IPS DF 6.9 (cell line): ENCODE measurements around the gene FOXS1.

Experiments used
- DNase-seq: peaks from one replicate; pipeline ENCODE4 v3.0.0-alpha.2; 2013; ENCODE audit warnings: low read depth, low spot score
- H3K27ac ChIP-seq: one replicate; pipeline ENCODE4 v1.5.1; 2013; ENCODE audit warnings: low read length, control low read depth
- H3K27me3 ChIP-seq: 2 replicates; pipeline ENCODE4 v1.6.1; 2013; ENCODE audit warnings: mild to moderate bottlenecking, low read length; ENCODE audit not compliant: control insufficient read depth, insufficient read depth
- H3K36me3 ChIP-seq: 2 replicates; pipeline ENCODE4 v1.6.1; 2013; ENCODE audit warnings: low read length; ENCODE audit not compliant: control insufficient read depth, insufficient read depth
- H3K4me1 ChIP-seq: 2 replicates; pipeline ENCODE4 v1.6.1; 2013; ENCODE audit warnings: low read length; ENCODE audit not compliant: control insufficient read depth, insufficient read depth
- H3K4me3 ChIP-seq: 2 replicates; pipeline ENCODE4 v1.5.1; 2013; ENCODE audit warnings: mild to moderate bottlenecking, low read length
- H3K9me3 ChIP-seq: 2 replicates; pipeline ENCODE4 v1.6.1; 2013; ENCODE audit warnings: low read length, inconsistent platforms; ENCODE audit not compliant: control insufficient read depth, insufficient read depth
- WGBS: extraction: QIAGEN DNeasy Blood & Tissue Kit; methylation state at CpG from one replicate; pipeline ENCODE4 v1.1.7; 2013; ENCODE audit warnings: mixed read lengths, missing lambda C conversion rate; ENCODE audit not compliant: insufficient read length, insufficient coverage; 5-methylcytosine and 5-hydroxymethylcytosine counted together

FOXS1 gene

GRCh38 chr20:31839782-31840487, 5.5 kb downstream of the FOXS1 start:
- no peaks in the 10 kb centered on the region for H3K9me3 ChIP-seq
- DNase-seq, result no peak
- no peaks in the 10 kb centered on the region for H3K27me3 ChIP-seq
- peaks cover 8% of the 10 kb centered on the region for H3K4me1 ChIP-seq
- no CpG with 5 or more reads among the region's 5 CpGs for WGBS
- no peak overlapping the region for H3K27ac ChIP-seq
- H3K36me3 ChIP-seq, result no peaks in the 10 kb centered on the region
- H3K4me3 ChIP-seq, result no peak overlapping the region

- Histone ChIP-seq H3K4me1 (peaks cover 8% of the 10 kb centered on the region), H3K9me3 (no peaks in the 10 kb centered on the region), H3K27me3 (no peaks in the 10 kb centered on the region), H3K4me3 (no peak overlapping the region), H3K27ac (no peak overlapping the region), H3K36me3 (no peaks in the 10 kb centered on the region)
- DNase-seq, result no peak
- WGBS, result no CpG with 5 or more reads among the region's 9 CpGs
Measured at GRCh38 chr20:31838646-31839292, 6.6 kb downstream of the FOXS1 start.

- H3K27ac ChIP-seq, result no peak overlapping the region
- H3K36me3 ChIP-seq, result no peaks in the 10 kb centered on the region
- peaks cover 10% of the 10 kb centered on the region for H3K4me1 ChIP-seq
Measured at GRCh38 chr20:31837896-31838397, 7.5 kb downstream of the FOXS1 start.

GRCh38 chr20:31836853-31837608, 8.4 kb downstream of the FOXS1 start:
- Histone ChIP-seq H3K9me3 (no peaks in the 10 kb centered on the region), H3K27me3 (no peaks in the 10 kb centered on the region), H3K4me1 (peaks cover 5% of the 10 kb centered on the region; the same call in 1 of the 2 replicates), H3K36me3 (no peaks in the 10 kb centered on the region), H3K4me3 (no peak overlapping the region), H3K27ac (no peak overlapping the region)
- no peak for DNase-seq
- no CpG with 5 or more reads among the region's 5 CpGs for WGBS

More at GRCh38 chr20:31837896-31838397, 7.5 kb downstream of the FOXS1 start:
- Histone ChIP-seq H3K27me3 (no peaks in the 10 kb centered on the region), H3K4me3 (no peak overlapping the region), H3K9me3 (no peaks in the 10 kb centered on the region)
- WGBS, result no CpG with 5 or more reads among the region's 3 CpGs
- no peak for DNase-seq

GRCh38 chr20:31835977-31836852, 9.2 kb downstream of the FOXS1 start:
- Histone ChIP-seq H3K27ac (no peak overlapping the region), H3K4me3 (no peak overlapping the region), H3K36me3 (no peaks in the 10 kb centered on the region), H3K9me3 (no peaks in the 10 kb centered on the region), H3K4me1 (peaks cover 4% of the 10 kb centered on the region; the same call in 1 of the 2 replicates), H3K27me3 (no peaks in the 10 kb centered on the region)
- WGBS, result no CpG with 5 or more reads among the region's 14 CpGs
- no peak for DNase-seq

- H3K4me3 ChIP-seq, result no peak overlapping the region
- no peaks in the 10 kb centered on the region for H3K9me3 ChIP-seq
- no peak for DNase-seq
- WGBS, result no CpG with 5 or more reads among the region's 9 CpGs
- H3K27me3 ChIP-seq, result no peaks in the 10 kb centered on the region
- no peaks in the 10 kb centered on the region for H3K36me3 ChIP-seq
- peaks cover 3% of the 10 kb centered on the region; the same call in 1 of the 2 replicates for H3K4me1 ChIP-seq
- no peak overlapping the region for H3K27ac ChIP-seq
Measured at GRCh38 chr20:31835554-31835953, 9.8 kb downstream of the FOXS1 start.

- DNase-seq, result no peak
- H3K27ac ChIP-seq, result no peak overlapping the region
- no peaks in the 10 kb centered on the region for H3K27me3 ChIP-seq
- H3K4me3 ChIP-seq, result no peak overlapping the region
- no CpG with 5 or more reads among the region's 20 CpGs for WGBS
- H3K4me1 ChIP-seq, result peaks cover 3% of the 10 kb centered on the region; the same call in 1 of the 2 replicates
- no peaks in the 10 kb centered on the region for H3K36me3 ChIP-seq
- no peaks in the 10 kb centered on the region for H3K9me3 ChIP-seq
Measured at GRCh38 chr20:31833931-31834521, 11.4 kb downstream of the FOXS1 start.

GRCh38 chr20:31833130-31833930, 12.1 kb downstream of the FOXS1 start:
- no CpG with 5 or more reads among the region's 14 CpGs for WGBS
- H3K27ac ChIP-seq, result no peak overlapping the region
- peak; percentile 78 for DNase-seq

GRCh38 chr20:31831771-31832306, 13.6 kb downstream of the FOXS1 start:
- Histone ChIP-seq H3K27me3 (no peaks in the 10 kb centered on the region), H3K36me3 (no peaks in the 10 kb centered on the region), H3K9me3 (no peaks in the 10 kb centered on the region), H3K4me3 (no peak overlapping the region), H3K27ac (no peak overlapping the region), H3K4me1 (peaks cover 3% of the 10 kb centered on the region; the same call in 1 of the 2 replicates)
- no peak for DNase-seq
- no CpG with 5 or more reads among the region's 17 CpGs for WGBS

More at GRCh38 chr20:31833130-31833930, 12.1 kb downstream of the FOXS1 start:
- no peaks in the 10 kb centered on the region for H3K9me3 ChIP-seq
- peaks cover 3% of the 10 kb centered on the region; the same call in 1 of the 2 replicates for H3K4me1 ChIP-seq
- no peaks in the 10 kb centered on the region for H3K27me3 ChIP-seq
- no peak overlapping the region for H3K4me3 ChIP-seq
- H3K36me3 ChIP-seq, result no peaks in the 10 kb centered on the region
